Measurements from ENCODE around the gene FMO1. TPM values are rescaled to one million over a fixed set of nuclear protein-coding genes. Genes with fewer than 3 reads are reported as not detected.

FMO1 gene
- total RNA-seq, 1 experiment from 2014 or later: not detected

- H3K27ac ChIP-seq (ENCODE audit: low read length): no peak overlapping the region
- no peaks in the 10 kb centered on the region for H3K79me2 ChIP-seq (ENCODE audit: low read length)
- H3K36me3 ChIP-seq (ENCODE audit: insufficient read depth, low read length): no peaks in the 10 kb centered on the region
- H3K4me1 ChIP-seq (ENCODE audit: low read length): no peaks in the 10 kb centered on the region
- H3K9me3 ChIP-seq (ENCODE audit: low read length): no peaks in the 10 kb centered on the region
- H3K4me3 ChIP-seq (ENCODE audit: low read length): no peak overlapping the region
- H2AFZ ChIP-seq (ENCODE audit: low read length): no peak overlapping the region
- DNase-seq: no peak
- H4K20me1 ChIP-seq (ENCODE audit: insufficient read depth, low read depth, low read length): no peaks in the 10 kb centered on the region
- no peak overlapping the region for H3K9ac ChIP-seq (ENCODE audit: low read length)
- no peaks in the 10 kb centered on the region for H3K27me3 ChIP-seq (ENCODE audit: low read length)
- no peaks in the 10 kb centered on the region for H3K9me2 ChIP-seq (replicated peaks; ENCODE audit: insufficient read depth, low read length)
- H3K4me2 ChIP-seq (ENCODE audit: low read depth, low read length, poor library complexity, severe bottlenecking): no peak overlapping the region
These were observed 793 bp upstream of the FMO1 start for GRCh38 chr1:171247501-171247900.

GRCh38 chr1:171248841-171249240, 547 bp downstream of the FMO1 start:
- no peak for DNase-seq
- Histone ChIP-seq H3K9ac (ENCODE audit: low read length) (no peak overlapping the region), H3K27ac (ENCODE audit: low read length) (no peak overlapping the region), H3K9me3 (ENCODE audit: low read length) (no peaks in the 10 kb centered on the region), H3K4me1 (ENCODE audit: low read length) (no peaks in the 10 kb centered on the region), H3K79me2 (ENCODE audit: low read length) (no peaks in the 10 kb centered on the region), H3K27me3 (ENCODE audit: low read length) (no peaks in the 10 kb centered on the region), H3K9me2 (replicated peaks; ENCODE audit: insufficient read depth, low read length) (no peaks in the 10 kb centered on the region), H2AFZ (ENCODE audit: low read length) (no peak overlapping the region), H3K36me3 (ENCODE audit: insufficient read depth, low read length) (no peaks in the 10 kb centered on the region), H3K4me2 (ENCODE audit: low read depth, low read length, poor library complexity, severe bottlenecking) (no peak overlapping the region), H3K4me3 (ENCODE audit: low read length) (no peak overlapping the region), H4K20me1 (ENCODE audit: insufficient read depth, low read depth, low read length) (no peaks in the 10 kb centered on the region)

- H2AFZ ChIP-seq (ENCODE audit: low read length): no peak overlapping the region
- H3K9ac ChIP-seq (ENCODE audit: low read length): no peak overlapping the region
- no peak overlapping the region for H3K4me3 ChIP-seq (ENCODE audit: low read length)
- no peaks in the 10 kb centered on the region for H3K9me3 ChIP-seq (ENCODE audit: low read length)
- no peaks in the 10 kb centered on the region for H3K9me2 ChIP-seq (replicated peaks; ENCODE audit: insufficient read depth, low read length)
- H4K20me1 ChIP-seq (ENCODE audit: insufficient read depth, low read depth, low read length): no peaks in the 10 kb centered on the region
- no peaks in the 10 kb centered on the region for H3K79me2 ChIP-seq (ENCODE audit: low read length)
- no peak for DNase-seq
- H3K36me3 ChIP-seq (ENCODE audit: insufficient read depth, low read length): no peaks in the 10 kb centered on the region
- no peaks in the 10 kb centered on the region for H3K4me1 ChIP-seq (ENCODE audit: low read length)
- H3K27me3 ChIP-seq (ENCODE audit: low read length): no peaks in the 10 kb centered on the region
- no peak overlapping the region for H3K4me2 ChIP-seq (ENCODE audit: low read depth, low read length, poor library complexity, severe bottlenecking)
- H3K27ac ChIP-seq (ENCODE audit: low read length): no peak overlapping the region
These were observed 2.0 kb downstream of the FMO1 start for GRCh38 chr1:171250263-171250662.

GRCh38 chr1:171251042-171251951, 3.0 kb downstream of the FMO1 start:
- Histone ChIP-seq H3K36me3 (ENCODE audit: insufficient read depth, low read length) (no peaks in the 10 kb centered on the region), H3K4me2 (ENCODE audit: low read depth, low read length, poor library complexity, severe bottlenecking) (no peak overlapping the region), H3K9me2 (replicated peaks; ENCODE audit: insufficient read depth, low read length) (no peaks in the 10 kb centered on the region), H3K27me3 (ENCODE audit: low read length) (no peaks in the 10 kb centered on the region), H3K79me2 (ENCODE audit: low read length) (no peaks in the 10 kb centered on the region), H3K9ac (ENCODE audit: low read length) (no peak overlapping the region), H3K27ac (ENCODE audit: low read length) (no peak overlapping the region), H4K20me1 (ENCODE audit: insufficient read depth, low read depth, low read length) (no peaks in the 10 kb centered on the region), H2AFZ (ENCODE audit: low read length) (no peak overlapping the region), H3K4me3 (ENCODE audit: low read length) (no peak overlapping the region), H3K9me3 (ENCODE audit: low read length) (no peaks in the 10 kb centered on the region), H3K4me1 (ENCODE audit: low read length) (no peaks in the 10 kb centered on the region)
- no peak for DNase-seq

GRCh38 chr1:171251952-171252300, 3.6 kb downstream of the FMO1 start:
- Histone ChIP-seq H3K79me2 (ENCODE audit: low read length) (no peaks in the 10 kb centered on the region), H3K27me3 (ENCODE audit: low read length) (no peaks in the 10 kb centered on the region), H3K36me3 (ENCODE audit: insufficient read depth, low read length) (no peaks in the 10 kb centered on the region), H3K4me3 (ENCODE audit: low read length) (no peak overlapping the region), H3K9me3 (ENCODE audit: low read length) (no peaks in the 10 kb centered on the region), H3K9ac (ENCODE audit: low read length) (no peak overlapping the region), H2AFZ (ENCODE audit: low read length) (no peak overlapping the region), H3K9me2 (replicated peaks; ENCODE audit: insufficient read depth, low read length) (no peaks in the 10 kb centered on the region), H3K4me2 (ENCODE audit: low read depth, low read length, poor library complexity, severe bottlenecking) (no peak overlapping the region), H4K20me1 (ENCODE audit: insufficient read depth, low read depth, low read length) (no peaks in the 10 kb centered on the region), H3K27ac (ENCODE audit: low read length) (no peak overlapping the region), H3K4me1 (ENCODE audit: low read length) (no peaks in the 10 kb centered on the region)
- DNase-seq: no peak

- no peaks in the 10 kb centered on the region for H3K79me2 ChIP-seq (ENCODE audit: low read length)
- H3K27ac ChIP-seq (ENCODE audit: low read length): no peak overlapping the region
- no peaks in the 10 kb centered on the region for H4K20me1 ChIP-seq (ENCODE audit: insufficient read depth, low read depth, low read length)
- H3K4me1 ChIP-seq (ENCODE audit: low read length): no peaks in the 10 kb centered on the region
- no peak overlapping the region for H2AFZ ChIP-seq (ENCODE audit: low read length)
- H3K27me3 ChIP-seq (ENCODE audit: low read length): no peaks in the 10 kb centered on the region
- H3K9me2 ChIP-seq (replicated peaks; ENCODE audit: insufficient read depth, low read length): no peaks in the 10 kb centered on the region
- H3K4me2 ChIP-seq (ENCODE audit: low read depth, low read length, poor library complexity, severe bottlenecking): no peak overlapping the region
- no peaks in the 10 kb centered on the region for H3K36me3 ChIP-seq (ENCODE audit: insufficient read depth, low read length)
- DNase-seq: no peak
- no peak overlapping the region for H3K4me3 ChIP-seq (ENCODE audit: low read length)
- H3K9me3 ChIP-seq (ENCODE audit: low read length): no peaks in the 10 kb centered on the region
- H3K9ac ChIP-seq (ENCODE audit: low read length): no peak overlapping the region
These were observed 4.2 kb downstream of the FMO1 start for GRCh38 chr1:171252482-171252881.

GRCh38 chr1:171254859-171255258, 6.6 kb downstream of the FMO1 start:
- Histone ChIP-seq H3K79me2 (ENCODE audit: low read length) (no peaks in the 10 kb centered on the region), H3K9me3 (ENCODE audit: low read length) (no peaks in the 10 kb centered on the region)

GRCh38 chr1:171256940-171257606, 8.8 kb downstream of the FMO1 start:
- no peak overlapping the region for H3K27ac ChIP-seq (ENCODE audit: low read length)
- H2AFZ ChIP-seq (ENCODE audit: low read length): no peak overlapping the region

More at GRCh38 chr1:171254859-171255258, 6.6 kb downstream of the FMO1 start:
- Histone ChIP-seq H3K27me3 (ENCODE audit: low read length) (no peaks in the 10 kb centered on the region), H4K20me1 (ENCODE audit: insufficient read depth, low read depth, low read length) (no peaks in the 10 kb centered on the region), H3K9me2 (replicated peaks; ENCODE audit: insufficient read depth, low read length) (no peaks in the 10 kb centered on the region), H3K27ac (ENCODE audit: low read length) (no peak overlapping the region), H3K36me3 (ENCODE audit: insufficient read depth, low read length) (no peaks in the 10 kb centered on the region), H3K4me1 (ENCODE audit: low read length) (no peaks in the 10 kb centered on the region), H2AFZ (ENCODE audit: low read length) (no peak overlapping the region), H3K4me2 (ENCODE audit: low read depth, low read length, poor library complexity, severe bottlenecking) (no peak overlapping the region), H3K4me3 (ENCODE audit: low read length) (no peak overlapping the region), H3K9ac (ENCODE audit: low read length) (no peak overlapping the region)
- no peak for DNase-seq

More at GRCh38 chr1:171256940-171257606, 8.8 kb downstream of the FMO1 start:
- DNase-seq: no peak
- Histone ChIP-seq H3K9ac (ENCODE audit: low read length) (no peak overlapping the region), H3K9me2 (replicated peaks; ENCODE audit: insufficient read depth, low read length) (no peaks in the 10 kb centered on the region), H3K27me3 (ENCODE audit: low read length) (no peaks in the 10 kb centered on the region), H3K4me1 (ENCODE audit: low read length) (no peaks in the 10 kb centered on the region), H3K9me3 (ENCODE audit: low read length) (no peaks in the 10 kb centered on the region), H3K4me2 (ENCODE audit: low read depth, low read length, poor library complexity, severe bottlenecking) (no peak overlapping the region), H3K79me2 (ENCODE audit: low read length) (no peaks in the 10 kb centered on the region), H3K4me3 (ENCODE audit: low read length) (no peak overlapping the region), H3K36me3 (ENCODE audit: insufficient read depth, low read length) (no peaks in the 10 kb centered on the region), H4K20me1 (ENCODE audit: insufficient read depth, low read depth, low read length) (no peaks in the 10 kb centered on the region)

All from Karpas-422 (cell line).